Breast epithelium (tissue), 3 donors: ENCODE measurements around the gene DSCAML1.

Source experiments
- CTCF ChIP-seq, 3 donors: fragments of 450-650 bp; IDR thresholded peaks; one replicate each; pipeline ENCODE4 v1.5.1; 2016 to 2017; ENCODE audit warnings: antibody characterized with exemption in 3 of 3, mild to moderate bottlenecking in 3 of 3, moderate library complexity in 3 of 3
- POLR2A ChIP-seq: fragments of 450-650 bp; IDR thresholded peaks from one replicate; pipeline ENCODE4 v1.6.1; 2016; ENCODE audit warnings: antibody characterized with exemption, mild to moderate bottlenecking, moderate library complexity
- POLR2AphosphoS5 ChIP-seq, 3 donors: sonication (generic); formaldehyde crosslinking; IDR thresholded peaks; one replicate each; pipeline ENCODE4 v1.6.1; 2017; ENCODE audit warnings: antibody characterized with exemption in 3 of 3

GRCh38 chr11:117473481-117474091 lies 323.4 kb downstream of the DSCAML1 start:
- TF ChIP-seq CTCF (IDR thresholded peaks at IDR 0.05) (no peak), POLR2A (no peak), POLR2AphosphoS5 (IDR thresholded peaks at IDR 0.05) (no peak)
